Ovary (tissue), 3 donors: ENCODE measurements around the gene DCDC2C.

Source experiments
- POLR2A ChIP-seq: fragments of 450-650 bp; IDR thresholded peaks from one replicate; pipeline ENCODE4 v1.6.1; 2017; ENCODE audit warnings: antibody characterized with exemption, mild to moderate bottlenecking, moderate library complexity
- TF ChIP-seq, protein P1 (sequence below), 3 donors: fragments of 450-650 bp in 2 of 3; fragments of 200-600 bp in 1 of 3; IDR thresholded peaks; one replicate each; pipeline versions ENCODE4 v1.5.1 to v1.8.0; 2016 to 2022; ENCODE audit warnings: antibody characterized with exemption in 3 of 3, mild to moderate bottlenecking in 1 of 3
- donor health status: DM: no; HTN: no; CAD: no.

GRCh38 chr2:3712831-3713503 lies 9.6 kb downstream of the DCDC2C start:
- TF ChIP-seq, protein P1, sequence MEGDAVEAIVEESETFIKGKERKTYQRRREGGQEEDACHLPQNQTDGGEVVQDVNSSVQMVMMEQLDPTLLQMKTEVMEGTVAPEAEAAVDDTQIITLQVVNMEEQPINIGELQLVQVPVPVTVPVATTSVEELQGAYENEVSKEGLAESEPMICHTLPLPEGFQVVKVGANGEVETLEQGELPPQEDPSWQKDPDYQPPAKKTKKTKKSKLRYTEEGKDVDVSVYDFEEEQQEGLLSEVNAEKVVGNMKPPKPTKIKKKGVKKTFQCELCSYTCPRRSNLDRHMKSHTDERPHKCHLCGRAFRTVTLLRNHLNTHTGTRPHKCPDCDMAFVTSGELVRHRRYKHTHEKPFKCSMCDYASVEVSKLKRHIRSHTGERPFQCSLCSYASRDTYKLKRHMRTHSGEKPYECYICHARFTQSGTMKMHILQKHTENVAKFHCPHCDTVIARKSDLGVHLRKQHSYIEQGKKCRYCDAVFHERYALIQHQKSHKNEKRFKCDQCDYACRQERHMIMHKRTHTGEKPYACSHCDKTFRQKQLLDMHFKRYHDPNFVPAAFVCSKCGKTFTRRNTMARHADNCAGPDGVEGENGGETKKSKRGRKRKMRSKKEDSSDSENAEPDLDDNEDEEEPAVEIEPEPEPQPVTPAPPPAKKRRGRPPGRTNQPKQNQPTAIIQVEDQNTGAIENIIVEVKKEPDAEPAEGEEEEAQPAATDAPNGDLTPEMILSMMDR (IDR thresholded peaks at IDR 0.05), result no peak
- no peak for TF ChIP-seq POLR2A
